ENCODE results near the gene GAREM2. TPM values are rescaled to one million over a fixed set of nuclear protein-coding genes. Genes with fewer than 3 reads are reported as not detected.

Gene GAREM2
- total RNA-seq, 1 donor from 2014 or later: 3.1 TPM

GRCh38 chr2:26136451-26136850, 36.4 kb upstream of the GAREM2 start:
- Mint-ChIP-seq H3K36me3 (ENCODE audit: low read depth) (peaks cover 45% of the 10 kb centered on the region), H3K4me3 (no peak overlapping the region), H3K27ac (no peak overlapping the region), H3K4me1 (no peaks in the 10 kb centered on the region), H3K9me3 (no peaks in the 10 kb centered on the region), H3K27me3 (no peaks in the 10 kb centered on the region)
- DNase-seq (no peak), ATAC-seq (ENCODE audit: low read depth) (no peak)
- ChIA-PET POLR2A (no interaction called here), CTCF (no interaction called here)
- TF ChIP-seq CTCF (IDR thresholded peaks at IDR 0.05): no peak
- intact Hi-C loops (cut with micrococcal nuclease): no loop called here

- H3K4me1 Mint-ChIP-seq: no peaks in the 10 kb centered on the region
- intact Hi-C loops (cut with micrococcal nuclease): no loop called here
- peaks cover 27% of the 10 kb centered on the region for H3K36me3 Mint-ChIP-seq (ENCODE audit: low read depth)
- CTCF ChIA-PET: interaction anchor here (0.6 kb wide), 1 partner anchor 148 kb away, joined by 3 read pairs; no protein-coding TSS in a partner anchor
- no peak for TF ChIP-seq CTCF (IDR thresholded peaks at IDR 0.05)
- H3K27me3 Mint-ChIP-seq: no peaks in the 10 kb centered on the region
- POLR2A ChIA-PET: no interaction called here
- H3K27ac Mint-ChIP-seq: no peak overlapping the region
- ATAC-seq (ENCODE audit: low read depth): no peak
- H3K4me3 Mint-ChIP-seq: no peak overlapping the region
- DNase-seq: no peak
- H3K9me3 Mint-ChIP-seq: no peaks in the 10 kb centered on the region
These were observed 33.4 kb upstream of the GAREM2 start for GRCh38 chr2:26139269-26140183.

- CTCF ChIA-PET: interaction anchor here (1.0 to 1.2 kb wide), 2 partner anchors 150 to 193 kb away, joined by 4 to 5 read pairs; no protein-coding TSS in a partner anchor
- ATAC-seq (ENCODE audit: low read depth) (no peak), DNase-seq (no peak)
- Mint-ChIP-seq H3K9me3 (no peaks in the 10 kb centered on the region), H3K27ac (no peak overlapping the region), H3K27me3 (no peaks in the 10 kb centered on the region), H3K4me3 (no peak overlapping the region), H3K4me1 (peaks cover 4% of the 10 kb centered on the region), H3K36me3 (ENCODE audit: low read depth) (peaks cover 11% of the 10 kb centered on the region)
- intact Hi-C loops (cut with micrococcal nuclease): no loop called here
- POLR2A ChIA-PET: no interaction called here
- TF ChIP-seq CTCF (IDR thresholded peaks at IDR 0.05): no peak
These were observed 31.6 kb upstream of the GAREM2 start for GRCh38 chr2:26141145-26141769.

GRCh38 chr2:26144031-26144430, 28.9 kb upstream of the GAREM2 start:
- DNase-seq (no peak), ATAC-seq (ENCODE audit: low read depth) (no peak)
- CTCF ChIA-PET: interaction anchor here (0.8 to 4.0 kb wide), 3 partner anchors 152 to 193 kb away, joined by 3 to 24 read pairs (median 15); no protein-coding TSS in a partner anchor
- Mint-ChIP-seq H3K36me3 (ENCODE audit: low read depth) (no peaks in the 10 kb centered on the region), H3K9me3 (no peaks in the 10 kb centered on the region), H3K27me3 (peaks cover 4% of the 10 kb centered on the region), H3K4me3 (no peak overlapping the region), H3K27ac (no peak overlapping the region), H3K4me1 (peaks cover 4% of the 10 kb centered on the region)
- intact Hi-C loops (cut with micrococcal nuclease): no loop called here
- no peak for TF ChIP-seq CTCF (IDR thresholded peaks at IDR 0.05)
- POLR2A ChIA-PET: interaction anchor here (0.6 kb wide), 1 partner anchor 273 kb away, joined by 7 read pairs; no protein-coding TSS in a partner anchor

Measured in activated B cell treated with CpG ODN at 0.5 μM for 24 hours (primary cell).